HepG2 (cell line): ENCODE measurements around the gene TROAP. TPM values are rescaled to one million over a fixed set of nuclear protein-coding genes. Genes with fewer than 3 reads are reported as not detected.

Experiments used
- CEBPG ChIP-seq: IDR thresholded peaks from 2 replicates; pipeline ENCODE4 v1.6.1; 2016
- FOXA1 ChIP-seq, 2 experiments: fragments of 450-650 bp in 1 of 2; sonication (generic) in 1 of 2; formaldehyde crosslinking in 1 of 2; IDR thresholded peaks; 2 replicates each; pipeline versions ENCODE4 v1.4.0 to v1.6.1; 2016 to 2020; ENCODE audit warnings: missing genetic modification reagents in 1 of 2
- FOXJ3 ChIP-seq: sonication (generic); formaldehyde crosslinking; IDR thresholded peaks from 2 replicates; pipeline ENCODE4 v1.4.0; 2020; ENCODE audit warnings: missing genetic modification reagents, mild to moderate bottlenecking, borderline replicate concordance
- HNRNPLL ChIP-seq: fragments of 200-400 bp; formaldehyde crosslinking; IDR thresholded peaks from 2 replicates; pipeline ENCODE4 v1.6.1; 2017; ENCODE audit warnings: mild to moderate bottlenecking, low read depth, low read length; ENCODE audit not compliant: poor library complexity, severe bottlenecking
- HOXD1 ChIP-seq: sonication (generic); formaldehyde crosslinking; IDR thresholded peaks from 2 replicates; pipeline ENCODE4 v1.5.0; 2020; ENCODE audit warnings: missing genetic modification reagents
- IKZF1 ChIP-seq: fragments of 450-650 bp; IDR thresholded peaks from 2 replicates; pipeline ENCODE4 v1.7.1; 2016
- NCOR1 ChIP-seq: fragments of 200-600 bp; sonication (generic); IDR thresholded peaks from 2 replicates; pipeline ENCODE4 v1.7.0; 2017; ENCODE audit warnings: antibody characterized with exemption, low read length, borderline replicate concordance
- NRL ChIP-seq: sonication (generic); formaldehyde crosslinking; IDR thresholded peaks from 2 replicates; pipeline ENCODE4 v1.5.0; 2020; ENCODE audit warnings: missing genetic modification reagents, mild to moderate bottlenecking, moderate library complexity, borderline replicate concordance
- RORA ChIP-seq: sonication (generic); formaldehyde crosslinking; IDR thresholded peaks from 2 replicates; pipeline ENCODE4 v1.5.0; 2020; ENCODE audit warnings: mild to moderate bottlenecking, missing genetic modification reagents, moderate library complexity
- SPEN ChIP-seq: sonication (generic); formaldehyde crosslinking; IDR thresholded peaks from 2 replicates; pipeline ENCODE4 v1.5.1; 2020; ENCODE audit warnings: low read depth, mild to moderate bottlenecking, missing genetic modification reagents
- TP53 ChIP-seq: sonication (generic); formaldehyde crosslinking; conservative IDR thresholded peaks from 2 replicates; pipeline ENCODE4 v1.4.0; 2020; ENCODE audit warnings: missing genetic modification reagents
- XBP1 ChIP-seq: sonication (generic); formaldehyde crosslinking; IDR thresholded peaks from 2 replicates; pipeline ENCODE4 v1.5.0; 2020; ENCODE audit warnings: missing genetic modification reagents
- ZIK1 ChIP-seq: sonication (generic); formaldehyde crosslinking; IDR thresholded peaks from 2 replicates; pipeline ENCODE4 v1.5.0; 2020; ENCODE audit warnings: mild to moderate bottlenecking, low read depth, missing genetic modification reagents, borderline replicate concordance
- ZNF138 ChIP-seq: sonication (generic); formaldehyde crosslinking; IDR thresholded peaks from 2 replicates; pipeline ENCODE4 v1.5.0; 2020; ENCODE audit warnings: mild to moderate bottlenecking, low read depth, missing genetic modification reagents
- ZNF230 ChIP-seq: sonication (generic); formaldehyde crosslinking; IDR thresholded peaks from 2 replicates; pipeline ENCODE4 v1.4.0; 2020; ENCODE audit warnings: mild to moderate bottlenecking, missing genetic modification reagents
- ZNF234 ChIP-seq: sonication (generic); formaldehyde crosslinking; conservative IDR thresholded peaks from 2 replicates; pipeline ENCODE4 v1.5.1; 2020; ENCODE audit warnings: mild to moderate bottlenecking, missing genetic modification reagents
- ZNF264 ChIP-seq: sonication (generic); formaldehyde crosslinking; IDR thresholded peaks from 2 replicates; pipeline ENCODE4 v1.4.0; 2020; ENCODE audit warnings: missing genetic modification reagents
- ZNF274 ChIP-seq: sonication (generic); formaldehyde crosslinking; IDR thresholded peaks from 2 replicates; pipeline ENCODE4 v1.5.1; 2020; ENCODE audit warnings: mild to moderate bottlenecking, missing genetic modification reagents
- ZNF333 ChIP-seq: sonication (generic); formaldehyde crosslinking; IDR thresholded peaks from 2 replicates; pipeline ENCODE4 v1.4.0; 2020; ENCODE audit warnings: mild to moderate bottlenecking, missing genetic modification reagents, borderline replicate concordance
- ZNF547 ChIP-seq: sonication (generic); formaldehyde crosslinking; IDR thresholded peaks from 2 replicates; pipeline ENCODE4 v1.5.1; 2020; ENCODE audit warnings: mild to moderate bottlenecking, missing genetic modification reagents
- ZNF557 ChIP-seq: sonication (generic); formaldehyde crosslinking; IDR thresholded peaks from 2 replicates; pipeline ENCODE4 v1.4.0; 2020; ENCODE audit warnings: missing genetic modification reagents
- ZNF567 ChIP-seq: sonication (generic); formaldehyde crosslinking; IDR thresholded peaks from 2 replicates; pipeline ENCODE4 v1.8.1; 2023; ENCODE audit warnings: mild to moderate bottlenecking, missing genetic modification reagents, borderline replicate concordance
- ZNF782 ChIP-seq: sonication (generic); formaldehyde crosslinking; IDR thresholded peaks from 2 replicates; pipeline ENCODE4 v1.4.0; 2020; ENCODE audit warnings: missing genetic modification reagents, mild to moderate bottlenecking, borderline replicate concordance
- polyA plus RNA-seq, 8 experiments: library from polyadenylated mRNA; depleted of rRNA in 3 of 8; stranded (reverse) in 7 of 8; unstranded in 1 of 8; fragments of >200 nt; fragmentation: Illumina TruSeq in 4 of 8; extraction: Trizol in 4 of 8; gene quantifications; 2 replicates each; pipeline versions ENCODE4 v1.2.1 to v1.2.3, GENCODE V29; 2011 to 2016; ENCODE audit warnings: low read depth in 4 of 8, missing spikeins in 1 of 8, mixed read lengths in 1 of 8; ENCODE audit not compliant: insufficient read depth in 1 of 8
- total RNA-seq, 5 experiments: library from RNA; depleted of rRNA; stranded (reverse); fragments of >200 nt; fragmentation: Illumina TruSeq; extraction: Trizol; gene quantifications; 2 replicates each; pipeline ENCODE4 v1.2.3, GENCODE V29; 2016; ENCODE audit warnings: low read depth in 1 of 5
- TF ChIP-seq, protein P1 (sequence below): sonication (generic); formaldehyde crosslinking; IDR thresholded peaks from 2 replicates; pipeline ENCODE4 v1.4.0; 2020; ENCODE audit warnings: missing genetic modification reagents, low read depth, mild to moderate bottlenecking, borderline replicate concordance
- TF ChIP-seq, protein P2 (sequence below): sonication (generic); formaldehyde crosslinking; IDR thresholded peaks from 2 replicates; pipeline ENCODE4 v1.5.0; 2020; ENCODE audit warnings: missing genetic modification reagents, mild to moderate bottlenecking, borderline replicate concordance
- TF ChIP-seq, protein P3 (sequence below): sonication (generic); formaldehyde crosslinking; IDR thresholded peaks from 2 replicates; pipeline ENCODE4 v1.8.1; 2023; ENCODE audit warnings: mild to moderate bottlenecking, missing genetic modification reagents, borderline replicate concordance
- TF ChIP-seq, protein P4 (sequence below): fragments of 450-650 bp; IDR thresholded peaks from 2 replicates; pipeline ENCODE4 v1.6.1; 2016

TROAP gene
- total and polyA plus RNA-seq, 2 of the 13 experiments (the other 11 are each of a cell fraction or from before 2014, with no cell fraction given): 22.5 to 30.9 TPM

GRCh38 chr12:49366652-49367380, 43.8 kb downstream of the TROAP start (continued):
- TF ChIP-seq, protein P1, sequence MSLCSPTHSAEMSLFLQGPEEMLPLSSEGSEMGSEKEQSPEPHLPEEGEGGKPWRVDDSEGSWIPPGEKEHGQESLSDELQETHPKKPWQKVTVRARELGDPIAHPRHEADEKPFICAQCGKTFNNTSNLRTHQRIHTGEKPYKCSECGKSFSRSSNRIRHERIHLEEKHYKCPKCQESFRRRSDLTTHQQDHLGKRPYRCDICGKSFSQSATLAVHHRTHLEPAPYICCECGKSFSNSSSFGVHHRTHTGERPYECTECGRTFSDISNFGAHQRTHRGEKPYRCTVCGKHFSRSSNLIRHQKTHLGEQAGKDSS (CRISPR knock-in tag): peak; percentile 86
- TF ChIP-seq ZIK1 (CRISPR knock-in tag) (peak; percentile 21; the same call in 1 of the 2 replicates), HNRNPLL (peak; percentile 89), FOXJ3 (CRISPR knock-in tag) (peak; percentile 19; the same call in 1 of the 2 replicates), ZNF138 (CRISPR knock-in tag) (peak; percentile 43; the same call in 1 of the 2 replicates), NCOR1 (no peak), ZNF333 (no peak), SPEN (CRISPR knock-in tag) (peak; percentile 50), FOXA1 (IDR thresholded peaks at IDR 0.05) (no peak), FOXA1 (CRISPR knock-in tag; IDR thresholded peaks at IDR 0.05) (no peak), CEBPG (0 out of 2 replicates have a peak, but pooled peaks have one; percentile 15), ZNF782 (CRISPR knock-in tag) (no peak), ZNF567 (0 out of 2 replicates have a peak, but pooled peaks have one; percentile 23), ZNF274 (CRISPR knock-in tag) (0 out of 2 replicates have a peak, but pooled peaks have one; percentile 51), ZNF557 (CRISPR knock-in tag) (no peak), NRL (CRISPR knock-in tag) (no peak), XBP1 (no peak), ZNF234 (CRISPR knock-in tag) (0 out of 2 replicates have a peak, but pooled peaks have one; percentile 56), ZNF230 (CRISPR knock-in tag) (0 out of 2 replicates have a peak, but pooled peaks have one; percentile 61), HOXD1 (0 out of 2 replicates have a peak, but pooled peaks have one; percentile 18), RORA (CRISPR knock-in tag) (no peak), TP53 (CRISPR knock-in tag) (no peak), ZNF547 (peak; percentile 54; the same call in 1 of the 2 replicates), IKZF1 (no peak), ZNF264 (CRISPR knock-in tag) (no peak)
- TF ChIP-seq, protein P2, sequence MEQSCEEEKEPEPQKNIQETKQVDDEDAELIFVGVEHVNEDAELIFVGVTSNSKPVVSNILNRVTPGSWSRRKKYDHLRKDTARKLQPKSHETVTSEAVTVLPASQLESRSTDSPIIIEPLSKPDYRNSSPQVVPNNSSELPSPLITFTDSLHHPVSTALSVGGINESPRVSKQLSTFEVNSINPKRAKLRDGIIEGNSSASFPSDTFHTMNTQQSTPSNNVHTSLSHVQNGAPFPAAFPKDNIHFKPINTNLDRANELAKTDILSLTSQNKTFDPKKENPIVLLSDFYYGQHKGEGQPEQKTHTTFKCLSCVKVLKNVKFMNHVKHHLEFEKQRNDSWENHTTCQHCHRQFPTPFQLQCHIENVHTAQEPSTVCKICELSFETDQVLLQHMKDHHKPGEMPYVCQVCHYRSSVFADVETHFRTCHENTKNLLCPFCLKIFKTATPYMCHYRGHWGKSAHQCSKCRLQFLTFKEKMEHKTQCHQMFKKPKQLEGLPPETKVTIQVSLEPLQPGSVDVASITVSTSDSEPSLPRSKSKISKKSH: no peak
- TF ChIP-seq, protein P3, sequence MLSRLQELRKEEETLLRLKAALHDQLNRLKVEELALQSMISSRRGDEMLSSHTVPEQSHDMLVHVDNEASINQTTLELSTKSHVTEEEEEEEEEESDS (CRISPR knock-in tag): no peak
- TF ChIP-seq, protein P4, sequence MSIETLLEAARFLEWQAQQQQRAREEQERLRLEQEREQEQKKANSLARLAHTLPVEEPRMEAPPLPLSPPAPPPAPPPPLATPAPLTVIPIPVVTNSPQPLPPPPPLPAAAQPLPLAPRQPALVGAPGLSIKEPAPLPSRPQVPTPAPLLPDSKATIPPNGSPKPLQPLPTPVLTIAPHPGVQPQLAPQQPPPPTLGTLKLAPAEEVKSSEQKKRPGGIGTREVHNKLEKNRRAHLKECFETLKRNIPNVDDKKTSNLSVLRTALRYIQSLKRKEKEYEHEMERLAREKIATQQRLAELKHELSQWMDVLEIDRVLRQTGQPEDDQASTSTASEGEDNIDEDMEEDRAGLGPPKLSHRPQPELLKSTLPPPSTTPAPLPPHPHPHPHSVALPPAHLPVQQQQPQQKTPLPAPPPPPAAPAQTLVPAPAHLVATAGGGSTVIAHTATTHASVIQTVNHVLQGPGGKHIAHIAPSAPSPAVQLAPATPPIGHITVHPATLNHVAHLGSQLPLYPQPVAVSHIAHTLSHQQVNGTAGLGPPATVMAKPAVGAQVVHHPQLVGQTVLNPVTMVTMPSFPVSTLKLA: no peak
